Stimulated activated CD4-positive, alpha-beta T cell treated with anti-CD3 and anti-CD28 coated beads, Interleukin-4, amount 100 ng/mL, for 4 hours (primary cell): Measurements from ENCODE around the gene MRPL45.
"Not testable (repeated sequence)": the region's sequence is repeated elsewhere in the genome, so short reads cannot be mapped to it uniquely, and the experiment has no call there.

ENCODE experiments used
- DNase-seq, 2 experiments: peaks; one replicate each; pipeline ENCODE4 v3.0.0-alpha.2; 2020

MRPL45 gene

GRCh38 chr17:38296834-38297517 is at the start of gene MRPL45:
Gene MRPL45 (plus strand): TSS chr17:38297168. CDS start chr17:38297184, 16 bp downstream.
- peak; percentile 95 to 97 for DNase-seq

- not testable (repeated sequence) for DNase-seq
Measured at GRCh38 chr17:38253191-38253590, 43.8 kb upstream of the MRPL45 start.

- DNase-seq = not testable (repeated sequence)
Measured at GRCh38 chr17:38254357-38254756, 42.6 kb upstream of the MRPL45 start.

GRCh38 chr17:38257013-38257621 is 39.9 kb upstream of the MRPL45 start:
- DNase-seq = peak; percentile 75 to 89

GRCh38 chr17:38265974-38266506 is 30.9 kb upstream of the MRPL45 start:
- DNase-seq = not testable (repeated sequence)

GRCh38 chr17:38266571-38266970 is 30.4 kb upstream of the MRPL45 start:
- not testable (repeated sequence) for DNase-seq

- not testable (repeated sequence) for DNase-seq
Measured at GRCh38 chr17:38268138-38268537, 28.8 kb upstream of the MRPL45 start.

- DNase-seq = not testable (repeated sequence)
Measured at GRCh38 chr17:38269045-38269444, 27.9 kb upstream of the MRPL45 start.

GRCh38 chr17:38269552-38269951 is 27.4 kb upstream of the MRPL45 start:
- DNase-seq = not testable (repeated sequence)

GRCh38 chr17:38285994-38286393 is 11.0 kb upstream of the MRPL45 start:
- not testable (repeated sequence) for DNase-seq

GRCh38 chr17:38286501-38287091 is 10.4 kb upstream of the MRPL45 start:
- not testable (repeated sequence) for DNase-seq

GRCh38 chr17:38288217-38288827 is 8.6 kb upstream of the MRPL45 start:
- not testable (repeated sequence) for DNase-seq

GRCh38 chr17:38289760-38290159 is 7.2 kb upstream of the MRPL45 start:
- DNase-seq = not testable (repeated sequence)

GRCh38 chr17:38295602-38296365 is 1.2 kb upstream of the MRPL45 start:
- not testable (repeated sequence) for DNase-seq

GRCh38 chr17:38315497-38315896 is 18.5 kb downstream of the MRPL45 start:
- DNase-seq = no peak

GRCh38 chr17:38317081-38317480 is 20.1 kb downstream of the MRPL45 start:
- DNase-seq = no peak

GRCh38 chr17:38320482-38320881 is 23.5 kb downstream of the MRPL45 start:
- DNase-seq = no peak

- DNase-seq = peak; percentile 59 to 68
Measured at GRCh38 chr17:38322156-38322779, 25.3 kb downstream of the MRPL45 start.

GRCh38 chr17:38322897-38323296 is 25.9 kb downstream of the MRPL45 start:
- no peak for DNase-seq

GRCh38 chr17:38324141-38324697 is 27.3 kb downstream of the MRPL45 start:
- DNase-seq = no peak

GRCh38 chr17:38324772-38325171 is 27.8 kb downstream of the MRPL45 start:
- DNase-seq = no peak
